B cell (primary cell): ENCODE results near the gene TENM4. TPM values are rescaled to one million over a fixed set of nuclear protein-coding genes. Genes with fewer than 3 reads are reported as not detected.

Experiments
- ATAC-seq: fragments of 200-7000 bp; cut with Tn5 transposase; one replicate; pipeline ENCODE4 v1.10.0; 2021; ENCODE audit warnings: low read depth, mild to moderate bottlenecking, moderate number of reproducible peaks, moderate library complexity
- CTCF ChIA-PET: fragments of 350-600 bp; sonication (Branson Sonifier 250); formaldehyde crosslinking; loops from one replicate; lab custom pipeline; 2021; ENCODE audit warnings: antibody characterized with exemption, inconsistent platforms; lab: Charles Lee
- POLR2A ChIA-PET: fragments of 350-600 bp; sonication (Branson Sonifier 250); formaldehyde crosslinking; loops from one replicate; lab custom pipeline; 2021; ENCODE audit warnings: antibody characterized with exemption; lab: Charles Lee
- DNase-seq: peaks from one replicate; pipeline ENCODE4 v3.0.0; 2013
- H2AFZ ChIP-seq: 2 replicates; pipeline ENCODE4 v1.6.1; 2012; ENCODE audit warnings: mild to moderate bottlenecking, low read depth, low read length; ENCODE audit not compliant: insufficient read depth, poor library complexity, severe bottlenecking
- H3K27ac ChIP-seq, 2 donors: 1 replicate in 1 of 2; 2 replicates in 1 of 2; pipeline ENCODE4 v1.5.1; 2012 to 2013; ENCODE audit warnings: low read length in 2 of 2, mild to moderate bottlenecking in 2 of 2, moderate library complexity in 1 of 2
- H3K27me3 ChIP-seq, 4 experiments: fragments of 200-600 bp in 1 of 4; sonication (generic) in 1 of 4; replicated peaks in 1 of 4; 1 replicate in 2 of 4; 2 replicates in 2 of 4; pipeline versions ENCODE4 v1.6.1 to v1.7.0; 2013 to 2016; ENCODE audit warnings: low read length in 3 of 4, mild to moderate bottlenecking in 2 of 4, mixed read lengths in 1 of 4, moderate library complexity in 1 of 4; ENCODE audit not compliant: insufficient read depth in 4 of 4, control insufficient read depth in 3 of 4; ENCODE audit errors: control extremely low read depth in 1 of 4
- H3K36me3 ChIP-seq, 2 experiments: replicated peaks in 1 of 2; 1 replicate in 1 of 2; 2 replicates in 1 of 2; pipeline versions ENCODE4 v1.6.1 to v1.7.1; 2013; ENCODE audit warnings: low read length in 1 of 2; ENCODE audit not compliant: insufficient read depth in 2 of 2, control insufficient read depth in 1 of 2; ENCODE audit errors: control extremely low read depth in 1 of 2, extremely low read depth in 1 of 2
- H3K4me1 ChIP-seq, 2 donors: fragments of 200-600 bp in 1 of 2; sonication (generic) in 1 of 2; 1 replicate in 1 of 2; 2 replicates in 1 of 2; pipeline versions ENCODE4 v1.5.1 to v1.6.1; 2013 to 2017; ENCODE audit warnings: low read length in 2 of 2; ENCODE audit not compliant: control insufficient read depth in 2 of 2, insufficient read depth in 2 of 2
- H3K4me2 ChIP-seq: replicated peaks from 2 replicates; pipeline ENCODE3; 2012; ENCODE audit warnings: mild to moderate bottlenecking, low read depth, low read length; ENCODE audit not compliant: poor library complexity, severe bottlenecking
- H3K4me3 ChIP-seq, 5 experiments: fragments of 200-600 bp in 1 of 5; sonication (generic) in 1 of 5; 1 replicate in 3 of 5; 2 replicates in 2 of 5; pipeline versions ENCODE4 v1.5.1 to v1.7.0; 2011 to 2016; ENCODE audit warnings: low read length in 4 of 5, mild to moderate bottlenecking in 4 of 5, low read depth in 2 of 5, control low read depth in 1 of 5, moderate library complexity in 1 of 5; ENCODE audit not compliant: insufficient read depth in 1 of 5; ENCODE audit errors: control extremely low read depth in 1 of 5, extremely low read depth in 1 of 5
- H3K79me2 ChIP-seq: fragments of 200-600 bp; sonication (generic); one replicate; pipeline ENCODE4 v1.6.0; 2016; ENCODE audit warnings: low read length; ENCODE audit not compliant: control insufficient read depth, insufficient read depth
- H3K9ac ChIP-seq: fragments of 200-600 bp; sonication (generic); 2 replicates; pipeline ENCODE4 v1.6.1; 2017; ENCODE audit warnings: mild to moderate bottlenecking, low read length, moderate library complexity
- H3K9me3 ChIP-seq, 3 donors: one replicate each; pipeline versions ENCODE4 v1.6.1 to v1.7.1; 2013; ENCODE audit warnings: low read length in 2 of 3; ENCODE audit not compliant: control insufficient read depth in 2 of 3, insufficient read depth in 1 of 3; ENCODE audit errors: control extremely low read depth in 1 of 3
- H4K20me1 ChIP-seq: 2 replicates; pipeline ENCODE4 v1.6.0; 2012; ENCODE audit warnings: mild to moderate bottlenecking, low read length; ENCODE audit not compliant: insufficient read depth, control insufficient read depth, poor library complexity, severe bottlenecking
- H3K27ac Mint-ChIP-seq: one replicate; pipeline ENCODE4 v1.8.0; 2021; ENCODE audit warnings: mixed read lengths
- H3K27me3 Mint-ChIP-seq: one replicate; pipeline ENCODE4 v1.8.0; 2021; ENCODE audit warnings: mixed read lengths
- H3K4me1 Mint-ChIP-seq: one replicate; pipeline ENCODE4 v1.8.0; 2021; ENCODE audit warnings: mixed read lengths
- H3K4me3 Mint-ChIP-seq: one replicate; pipeline ENCODE4 v1.8.0; 2021; ENCODE audit warnings: mixed read lengths
- H3K9me3 Mint-ChIP-seq: one replicate; pipeline ENCODE4 v1.8.0; 2022; ENCODE audit warnings: mixed read lengths; ENCODE audit not compliant: insufficient read depth
- CTCF ChIP-seq: fragments of 200-600 bp; IDR thresholded peaks from one replicate; pipeline ENCODE4 v1.8.0; 2022; ENCODE audit warnings: antibody characterized with exemption, mild to moderate bottlenecking
- EZH2 ChIP-seq: IDR thresholded peaks from 2 replicates; pipeline ENCODE4 v1.6.1; 2012; ENCODE audit warnings: borderline replicate concordance, low read depth, mild to moderate bottlenecking, moderate library complexity, low read length; ENCODE audit not compliant: insufficient read depth, poor library complexity, severe bottlenecking
- WGBS: methylation state at CpG from one replicate; pipeline ENCODE4 v1.1.5; 2013; ENCODE audit warnings: missing lambda C conversion rate; ENCODE audit not compliant: insufficient coverage; 5-methylcytosine and 5-hydroxymethylcytosine counted together
- intact Hi-C: fragments of 100-400 bp; cut with micrococcal nuclease; formaldehyde crosslinking; loops from one replicate; pipeline ENCODE4 v1.10.0; 2022
- polyA plus RNA-seq: library from polyadenylated mRNA; depleted of rRNA; stranded (reverse); fragments of >200 nt; gene quantifications from 2 replicates; pipeline ENCODE4 v1.2.3, GENCODE V29; 2012
- total RNA-seq, 2 donors: library from RNA; stranded (reverse); fragments of 120-200 nt in 1 of 2; gene quantifications; 1 replicate in 1 of 2; 2 replicates in 1 of 2; pipeline versions ENCODE4 v1.2.3 to v1.2.4, GENCODE V29; 2013 to 2022

TENM4 gene
- total and polyA plus RNA-seq, 2 donors (not counting 1 experiment from before 2014, with no cell fraction given), result 0.09 to 5.7 TPM

DNA sequence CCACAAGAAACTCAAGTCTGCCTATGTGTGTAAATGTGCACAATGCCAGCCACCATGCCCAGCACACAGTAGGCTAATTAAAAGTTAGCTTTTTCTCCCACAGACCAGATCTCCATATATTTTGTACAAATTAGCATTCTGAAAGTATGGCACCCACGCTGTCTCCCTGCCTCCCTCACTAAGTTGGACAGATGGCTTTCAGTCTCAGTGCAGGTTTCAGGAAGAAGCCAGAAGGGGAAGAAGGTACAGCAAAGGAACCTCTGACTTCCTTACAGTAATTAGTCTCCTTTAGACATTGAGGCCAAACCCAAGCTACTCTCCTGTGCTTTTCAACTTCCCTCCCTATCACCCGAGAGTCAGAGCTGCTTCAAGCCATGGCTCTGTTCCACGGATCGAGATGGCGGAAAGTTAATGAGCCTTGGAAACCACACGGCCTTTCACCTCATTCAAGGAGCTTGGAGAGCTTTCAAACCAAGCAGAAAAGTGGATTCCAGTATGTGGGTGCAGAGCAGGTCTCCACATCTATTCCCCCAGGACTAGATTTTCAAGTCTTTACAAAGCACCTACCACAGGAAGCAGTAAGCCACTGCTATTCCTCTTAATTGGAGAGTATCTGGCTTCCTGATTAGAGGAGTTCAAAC, 645.1 kb downstream of the TENM4 start:
- H3K27ac ChIP-seq, result no peak overlapping the region

GRCh38 chr11:78791964-78792363, 648.9 kb downstream of the TENM4 start:
- Histone ChIP-seq H3K4me2 (no peak overlapping the region), H2AFZ (no peak overlapping the region), H3K27me3 (peaks cover 0 to 2% (median 0%) of the 10 kb centered on the region in 4 experiments), H4K20me1 (no peaks in the 10 kb centered on the region), H3K9ac (no peak overlapping the region), H3K36me3 (no peaks in the 10 kb centered on the region), H3K4me1 (no peaks in the 10 kb centered on the region), H3K79me2 (no peaks in the 10 kb centered on the region), H3K4me3 (no peak overlapping the region), H3K27ac (no peak overlapping the region), H3K9me3 (no peaks in the 10 kb centered on the region)
- ChIA-PET CTCF (no interaction called here), POLR2A (no interaction called here)
- H3K9me3 Mint-ChIP-seq, result no peaks in the 10 kb centered on the region
- no peak overlapping the region for H3K27ac Mint-ChIP-seq
- intact Hi-C loops, result no loop called here
- no peak overlapping the region for H3K4me3 Mint-ChIP-seq
- H3K27me3 Mint-ChIP-seq, result peaks cover 13% of the 10 kb centered on the region
- ATAC-seq, result no peak
- TF ChIP-seq EZH2 (no peak), CTCF (no peak)
- H3K4me1 Mint-ChIP-seq, result no peaks in the 10 kb centered on the region
- no peak for DNase-seq

More for the DNA sequence above, 645.1 kb downstream of the TENM4 start:
- 93% methylated on average over 3 of the region's 6 CpGs for WGBS
- no peak overlapping the region for H3K27ac Mint-ChIP-seq
- Histone ChIP-seq H3K9ac (no peak overlapping the region), H2AFZ (no peak overlapping the region), H3K4me1 (no peaks in the 10 kb centered on the region), H3K4me3 (no peak overlapping the region), H3K9me3 (no peaks in the 10 kb centered on the region), H4K20me1 (no peaks in the 10 kb centered on the region), H3K36me3 (no peaks in the 10 kb centered on the region), H3K27me3 (no peaks in the 10 kb centered on the region), H3K79me2 (no peaks in the 10 kb centered on the region), H3K4me2 (no peak overlapping the region)
- H3K27me3 Mint-ChIP-seq, result peaks cover 13% of the 10 kb centered on the region
- DNase-seq (no peak), ATAC-seq (no peak)
- no peaks in the 10 kb centered on the region for H3K9me3 Mint-ChIP-seq
- intact Hi-C loops, result no loop called here
- TF ChIP-seq CTCF, result no peak
- TF ChIP-seq EZH2, result no peak
- ChIA-PET POLR2A (no interaction called here), CTCF (no interaction called here)
- no peak overlapping the region for H3K4me3 Mint-ChIP-seq
- no peaks in the 10 kb centered on the region for H3K4me1 Mint-ChIP-seq
